GM23338 (cell line): ENCODE measurements around the gene ENOX1. TPM values are rescaled to one million over a fixed set of nuclear protein-coding genes. Genes with fewer than 3 reads are reported as not detected.

ENCODE experiments used
- ATAC-seq: fragments of 200-7000 bp; cut with Tn5 transposase; 3 replicates; pipeline ENCODE4 v1.9.1; 2020
- DNase-seq: peaks from one replicate; pipeline ENCODE4 v3.0.0-alpha.2; 2015; ENCODE audit warnings: low spot score
- H2AFZ ChIP-seq: fragments of 200-600 bp; sonication (generic); 2 replicates; pipeline ENCODE4 v1.8.0; 2016; ENCODE audit warnings: antibody characterized with exemption, mild to moderate bottlenecking, moderate library complexity
- H3F3A ChIP-seq: fragments of 200-600 bp; sonication (generic); replicated peaks from 2 replicates; pipeline ENCODE4 v1.8.0; 2017; ENCODE audit warnings: antibody characterized with exemption, mixed run types, low read depth
- H3K27ac ChIP-seq: fragments of 200-600 bp; sonication (generic); 2 replicates; pipeline ENCODE4 v1.6.1; 2016; ENCODE audit warnings: low read depth
- H3K27me3 ChIP-seq: fragments of 200-600 bp; sonication (generic); 2 replicates; pipeline ENCODE4 v1.8.0; 2016; ENCODE audit warnings: mild to moderate bottlenecking, mixed run types, moderate library complexity; ENCODE audit not compliant: insufficient read depth
- H3K36me3 ChIP-seq: fragments of 200-600 bp; sonication (generic); 2 replicates; pipeline ENCODE4 v1.8.0; 2016; ENCODE audit warnings: mild to moderate bottlenecking; ENCODE audit not compliant: insufficient read depth
- H3K4me1 ChIP-seq: fragments of 200-600 bp; sonication (generic); 2 replicates; pipeline ENCODE4 v1.8.0; 2016; ENCODE audit warnings: mild to moderate bottlenecking, moderate library complexity; ENCODE audit not compliant: insufficient read depth
- H3K4me2 ChIP-seq: fragments of 200-600 bp; sonication (generic); 2 replicates; pipeline ENCODE4 v1.7.1; 2017; ENCODE audit warnings: mixed run types
- H3K4me3 ChIP-seq: fragments of 200-600 bp; sonication (generic); 2 replicates; pipeline ENCODE4 v1.6.1; 2016; ENCODE audit warnings: mixed run types
- H3K79me2 ChIP-seq: fragments of 200-600 bp; sonication (generic); replicated peaks from 2 replicates; pipeline ENCODE4 v1.8.0; 2017; ENCODE audit warnings: mild to moderate bottlenecking; ENCODE audit not compliant: insufficient read depth
- H3K9me2 ChIP-seq: fragments of 200-600 bp; sonication (generic); 2 replicates; pipeline ENCODE4 v1.8.0; 2017; ENCODE audit not compliant: insufficient read depth
- H4K20me1 ChIP-seq: fragments of 200-600 bp; sonication (generic); replicated peaks from 2 replicates; pipeline ENCODE4 v1.8.0; 2017; ENCODE audit warnings: mild to moderate bottlenecking; ENCODE audit not compliant: insufficient read depth
- H3K27ac Mint-ChIP-seq: 2 replicates; pipeline ENCODE4 v1.8.0; 2020; ENCODE audit warnings: inconsistent platforms, mild to moderate bottlenecking, moderate library complexity, mixed read lengths
- H3K27me3 Mint-ChIP-seq: 3 replicates; pipeline ENCODE4 v1.8.0; 2022; ENCODE audit warnings: low read depth, mild to moderate bottlenecking, moderate library complexity, mixed read lengths, inconsistent platforms; ENCODE audit not compliant: insufficient read depth, poor library complexity
- H3K36me3 Mint-ChIP-seq: 3 replicates; pipeline ENCODE4 v1.8.0; 2021; ENCODE audit warnings: low read depth, mild to moderate bottlenecking, inconsistent platforms, moderate library complexity, mixed read lengths
- H3K4me1 Mint-ChIP-seq: 3 replicates; pipeline ENCODE4 v1.8.0; 2020; ENCODE audit warnings: mild to moderate bottlenecking, inconsistent platforms, mixed read lengths
- H3K4me3 Mint-ChIP-seq: 3 replicates; pipeline ENCODE4 v1.8.0; 2021; ENCODE audit warnings: moderate library complexity, mild to moderate bottlenecking, inconsistent platforms, mixed read lengths
- H3K9me3 Mint-ChIP-seq: 3 replicates; pipeline ENCODE4 v1.8.0; 2020; ENCODE audit warnings: moderate library complexity, mild to moderate bottlenecking, inconsistent platforms, mixed read lengths
- CTCF ChIP-seq, 2 experiments: fragments of 200-600 bp in 1 of 2; sonication (generic) in 1 of 2; conservative IDR thresholded peaks; 2 replicates each; pipeline versions ENCODE4 v1.5.1 to v1.6.1; 2016 to 2017; ENCODE audit warnings: antibody characterized with exemption in 2 of 2, low read depth in 2 of 2, mild to moderate bottlenecking in 2 of 2, moderate library complexity in 1 of 2
- ETS1 ChIP-seq: IDR thresholded peaks from 2 replicates; pipeline ENCODE4 v1.6.1; 2016; ENCODE audit warnings: antibody characterized with exemption
- EZH2 ChIP-seq: fragments of 200-600 bp; sonication (generic); IDR thresholded peaks from one replicate; pipeline ENCODE4 v1.8.0; 2017; ENCODE audit warnings: antibody characterized with exemption, mild to moderate bottlenecking, low read depth; ENCODE audit not compliant: unreplicated experiment
- POLR2AphosphoS5 ChIP-seq: IDR thresholded peaks from 2 replicates; pipeline ENCODE4 v1.6.1; 2016; ENCODE audit warnings: antibody characterized with exemption, low read depth
- REST ChIP-seq: IDR thresholded peaks from one replicate; pipeline ENCODE4 v1.6.1; 2018; ENCODE audit warnings: antibody characterized with exemption; ENCODE audit not compliant: unreplicated experiment
- ZNF114 ChIP-seq: fragments of 250-450 bp; sonication (Bioruptor Pico); IDR thresholded peaks from 2 replicates; pipeline ENCODE4 v1.5.0; 2020; ENCODE audit warnings: mild to moderate bottlenecking, moderate library complexity
- ZNF331 ChIP-seq: fragments of 250-450 bp; sonication (Bioruptor Pico); IDR thresholded peaks from 2 replicates; pipeline ENCODE4 v1.5.0; 2020; ENCODE audit warnings: low read depth, mild to moderate bottlenecking, moderate library complexity
- ZNF462 ChIP-seq: fragments of 250-450 bp; sonication (Bioruptor Pico); IDR thresholded peaks from 2 replicates; pipeline ENCODE4 v1.5.0; 2020; ENCODE audit warnings: mild to moderate bottlenecking, moderate library complexity
- polyA plus RNA-seq: library from polyadenylated mRNA; unstranded; fragments of >200 nt; fragmentation: Nextera tagmentation; extraction: Ambion mirVana; gene quantifications from 2 replicates; pipeline ENCODE4 v1.2.1, GENCODE V29; 2016
- total RNA-seq: library from RNA; depleted of rRNA; stranded (reverse); fragments of >200 nt; shearing (Covaris generic); gene quantifications from 2 replicates; pipeline ENCODE4 v1.2.3, GENCODE V29; 2014

ENOX1 gene
- total and polyA plus RNA-seq, 2 experiments from 2014 or later: 0.66 to 0.81 TPM

GRCh38 chr13:43495732-43496131 lies 291.0 kb downstream of the ENOX1 start (continued):
- TF ChIP-seq REST: no peak
- TF ChIP-seq EZH2: no peak
- no peak for TF ChIP-seq POLR2AphosphoS5
- TF ChIP-seq ZNF331: no peak
- TF ChIP-seq ZNF114 (CRISPR knock-in tag): no peak

- no peaks in the 10 kb centered on the region for H3K9me3 Mint-ChIP-seq
- Histone ChIP-seq H3K27ac (no peak overlapping the region), H3K9me2 (peaks cover 22% of the 10 kb centered on the region), H3K4me1 (no peaks in the 10 kb centered on the region), H2AFZ (no peak overlapping the region), H3K4me2 (no peak overlapping the region), H4K20me1 (no peaks in the 10 kb centered on the region), H3K4me3 (no peak overlapping the region), H3K79me2 (no peaks in the 10 kb centered on the region), H3K36me3 (no peaks in the 10 kb centered on the region), H3F3A (no peaks in the 10 kb centered on the region), H3K27me3 (no peaks in the 10 kb centered on the region)
- DNase-seq (no peak), ATAC-seq (no peak)
- H3K4me1 Mint-ChIP-seq: no peaks in the 10 kb centered on the region
- no peaks in the 10 kb centered on the region for H3K27me3 Mint-ChIP-seq
- no peaks in the 10 kb centered on the region for H3K36me3 Mint-ChIP-seq
- H3K4me3 Mint-ChIP-seq: no peak overlapping the region
- H3K27ac Mint-ChIP-seq: no peak overlapping the region
- TF ChIP-seq ZNF462 (CRISPR knock-in tag): no peak
- TF ChIP-seq EZH2: no peak
- TF ChIP-seq ETS1: no peak
- no peak for TF ChIP-seq CTCF (conservative IDR thresholded peaks at IDR 0.05; ENCODE audit: low read depth in 2 of 2)
- no peak for TF ChIP-seq POLR2AphosphoS5
These were observed 292.6 kb downstream of the ENOX1 start for GRCh38 chr13:43494206-43494605.
